WTC11 (cell line): ENCODE measurements around the gene CHST6. TPM values are rescaled to one million over a fixed set of nuclear protein-coding genes. Genes with fewer than 3 reads are reported as not detected.

Source experiments
- ATAC-seq: fragments of 200-7000 bp; cut with Tn5 transposase; 2 replicates; pipeline ENCODE4 v1.10.0; 2021; ENCODE audit warnings: mild to moderate bottlenecking, moderate library complexity
- Bru-seq: library from RNA; stranded (reverse); fragments of 400-500 nt; gene quantifications from one replicate; lab custom pipeline; 2021; lab: Mats Ljungman, UMichigan
- CTCF ChIA-PET: fragments of 300-600 bp; sonication (Branson Sonifier 250); formaldehyde crosslinking; loops from one replicate; lab custom pipeline; 2021; ENCODE audit warnings: antibody characterized with exemption; lab: Charles Lee
- POLR2A ChIA-PET: fragments of 350-600 bp; sonication (Branson Sonifier 250); formaldehyde crosslinking; loops from one replicate; lab custom pipeline; 2021; ENCODE audit warnings: antibody characterized with exemption; lab: Charles Lee
- DNase-seq: peaks from one replicate; pipeline ENCODE4 v3.0.0; 2021; ENCODE audit warnings: low spot score
- H3K27ac Mint-ChIP-seq: 2 replicates; pipeline ENCODE4 v1.8.0; 2021; ENCODE audit warnings: mixed read lengths
- H3K27me3 Mint-ChIP-seq: 2 replicates; pipeline ENCODE4 v1.8.0; 2021; ENCODE audit warnings: low read depth, mild to moderate bottlenecking, moderate library complexity, mixed read lengths
- H3K36me3 Mint-ChIP-seq: 2 replicates; pipeline ENCODE4 v1.8.0; 2021; ENCODE audit warnings: mixed read lengths
- H3K4me1 Mint-ChIP-seq: 2 replicates; pipeline ENCODE4 v1.8.0; 2022; ENCODE audit warnings: mixed read lengths
- H3K4me3 Mint-ChIP-seq: 2 replicates; pipeline ENCODE4 v1.8.0; 2021; ENCODE audit warnings: mild to moderate bottlenecking, moderate library complexity, mixed read lengths
- H3K9me3 Mint-ChIP-seq: 2 replicates; pipeline ENCODE4 v1.8.0; 2021; ENCODE audit warnings: mixed read lengths
- E2F5 ChIP-seq: sonication (generic); formaldehyde crosslinking; IDR thresholded peaks from 2 replicates; pipeline ENCODE4 v1.8.1; 2022; ENCODE audit warnings: mild to moderate bottlenecking, moderate library complexity, missing genetic modification reagents
- ELF4 ChIP-seq: sonication (generic); formaldehyde crosslinking; IDR thresholded peaks from 2 replicates; pipeline ENCODE4 v1.8.1; 2022; ENCODE audit warnings: low read depth, mild to moderate bottlenecking, moderate library complexity, missing genetic modification reagents
- ETV6 ChIP-seq: sonication (generic); formaldehyde crosslinking; IDR thresholded peaks from 2 replicates; pipeline ENCODE4 v1.8.1; 2022; ENCODE audit warnings: mild to moderate bottlenecking, missing genetic modification reagents
- FOXP1 ChIP-seq: sonication (generic); formaldehyde crosslinking; IDR thresholded peaks from 2 replicates; pipeline ENCODE4 v1.8.0; 2022; ENCODE audit warnings: missing genetic modification reagents, mild to moderate bottlenecking, moderate library complexity, borderline replicate concordance
- GABPB1 ChIP-seq: sonication (generic); formaldehyde crosslinking; IDR thresholded peaks from 2 replicates; pipeline ENCODE4 v1.8.1; 2023; ENCODE audit warnings: mild to moderate bottlenecking, missing genetic modification reagents
- IRF2 ChIP-seq: sonication (generic); formaldehyde crosslinking; IDR thresholded peaks from 2 replicates; pipeline ENCODE4 v1.8.0; 2022; ENCODE audit warnings: low read depth, missing genetic modification reagents, borderline replicate concordance
- NFATC4 ChIP-seq: fragments of 250-450 bp; sonication (Bioruptor Pico); IDR thresholded peaks from 2 replicates; pipeline ENCODE4 v1.9.0; 2021; ENCODE audit warnings: mild to moderate bottlenecking
- NFYB ChIP-seq: sonication (generic); formaldehyde crosslinking; conservative IDR thresholded peaks from 2 replicates; pipeline ENCODE4 v1.8.0; 2022; ENCODE audit warnings: low read depth, missing genetic modification reagents
- PRDM15 ChIP-seq: sonication (generic); formaldehyde crosslinking; IDR thresholded peaks from 2 replicates; pipeline ENCODE4 v1.8.0; 2022; ENCODE audit warnings: missing genetic modification reagents
- PRRX2 ChIP-seq: fragments of 250-450 bp; sonication (Bioruptor Pico); IDR thresholded peaks from 2 replicates; pipeline ENCODE4 v1.8.0; 2021; ENCODE audit warnings: mild to moderate bottlenecking
- SOX15 ChIP-seq: fragments of 250-450 bp; sonication (Bioruptor Pico); IDR thresholded peaks from 2 replicates; pipeline ENCODE4 v1.9.0; 2021; ENCODE audit warnings: mild to moderate bottlenecking
- TCF7 ChIP-seq: sonication (generic); formaldehyde crosslinking; IDR thresholded peaks from 2 replicates; pipeline ENCODE4 v1.8.0; 2022; ENCODE audit warnings: mild to moderate bottlenecking, low read depth, missing genetic modification reagents, moderate library complexity
- USF1 ChIP-seq: sonication (generic); formaldehyde crosslinking; IDR thresholded peaks from 2 replicates; pipeline ENCODE4 v1.8.0; 2022; ENCODE audit warnings: mild to moderate bottlenecking, missing genetic modification reagents
- ZBTB43 ChIP-seq: sonication (generic); formaldehyde crosslinking; IDR thresholded peaks from 2 replicates; pipeline ENCODE4 v1.8.1; 2023; ENCODE audit warnings: mild to moderate bottlenecking, missing genetic modification reagents
- ZNF317 ChIP-seq: sonication (generic); formaldehyde crosslinking; IDR thresholded peaks from 2 replicates; pipeline ENCODE4 v1.8.1; 2023; ENCODE audit warnings: low read depth, mild to moderate bottlenecking, moderate library complexity, missing genetic modification reagents, borderline replicate concordance
- ZNF671 ChIP-seq: fragments of 250-450 bp; sonication (Bioruptor Pico); IDR thresholded peaks from 2 replicates; pipeline ENCODE4 v1.8.0; 2021; ENCODE audit warnings: mild to moderate bottlenecking
- long read RNA-seq, 3 experiments: library from RNA in 1 of 3; library from capped mRNA in 1 of 3; library from polyadenylated mRNA in 1 of 3; unstranded in 2 of 3; stranded (forward) in 1 of 3; transcript quantifications; one replicate each; pipeline ENCODE4 v2.0.0, GENCODE V29; 2021
- total RNA-seq: library from RNA; stranded (reverse); gene quantifications from 3 replicates; pipeline ENCODE4 v1.2.3, GENCODE V29; 2021
- TF ChIP-seq, protein P1 (sequence below): sonication (generic); formaldehyde crosslinking; IDR thresholded peaks from 2 replicates; pipeline ENCODE4 v1.8.0; 2023; ENCODE audit warnings: missing genetic modification reagents, mild to moderate bottlenecking, borderline replicate concordance
- TF ChIP-seq, protein P2 (sequence below): fragments of 250-450 bp; sonication (Bioruptor Pico); IDR thresholded peaks from 2 replicates; pipeline ENCODE4 v1.9.0; 2021; ENCODE audit warnings: mild to moderate bottlenecking, borderline replicate concordance
- TF ChIP-seq, protein P3 (sequence below): fragments of 250-450 bp; sonication (Bioruptor Pico); IDR thresholded peaks from 2 replicates; pipeline ENCODE4 v1.8.0; 2021; ENCODE audit warnings: mild to moderate bottlenecking

Gene CHST6
- total RNA-seq (20.2 to 23.2 TPM (median 23.1 TPM) in 3 replicates), Bru-seq, nascent RNA (percentile 60 among the genes with signal in this experiment)
- long read RNA-seq, experiment 1, partial matches to known transcripts = 0 of 13 reads
- long read RNA-seq, experiment 1, other reads (novel, unspliced or antisense) = 10 of 13 reads
- long read RNA-seq, experiment 2, partial matches to known transcripts = 0 of 26 reads
- long read RNA-seq, experiment 2, other reads (novel, unspliced or antisense) = 26 of 26 reads
- long read RNA-seq, experiment 3 = 0 reads

DNA sequence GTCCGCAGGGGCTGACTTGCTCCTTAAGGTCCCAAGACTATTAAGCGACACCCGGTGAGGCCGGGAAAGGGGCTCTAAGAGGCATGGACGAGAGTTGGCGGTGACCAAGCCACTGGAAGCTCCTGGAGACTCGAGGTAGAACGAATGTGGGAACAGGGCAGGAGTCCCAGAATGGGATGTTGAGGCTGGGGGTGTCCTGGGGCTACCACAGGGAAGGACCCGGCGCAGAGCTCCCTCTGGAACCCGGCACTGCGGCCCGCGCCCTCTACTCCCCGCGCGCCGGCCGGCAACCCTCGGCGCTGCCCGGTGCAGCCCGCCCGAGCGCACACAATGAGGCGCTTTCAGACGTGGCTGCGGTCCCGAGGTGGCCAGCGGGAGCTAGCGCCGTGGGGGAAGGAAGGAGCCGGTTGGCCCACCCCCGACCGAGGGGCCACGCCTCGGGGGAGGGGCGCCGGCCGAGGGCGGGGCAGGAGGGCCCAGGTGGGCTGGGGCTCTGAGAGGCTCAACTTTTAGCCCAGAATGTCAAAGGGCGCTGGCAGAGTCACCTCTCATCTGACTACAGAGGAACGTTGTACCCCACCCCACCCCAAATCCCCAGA, at the start of gene CHST6:
CHST6 (minus strand) TSS at position 366 of the 599 bp plus-strand sequence. CDS start 15,613 bp downstream, outside the sequence.
- CTCF ChIA-PET = interaction anchor here (0.6 to 4.8 kb wide), 16 partner anchors 19 to 384 kb away, joined by 3 to 91 read pairs (median 4); partner anchors contain the start of genes GABARAPL2 and TMEM170A
- ATAC-seq = peak; percentile 85
- POLR2A ChIA-PET = interaction anchor here (0.6 to 2.1 kb wide), 10 partner anchors 13 to 229 kb away, joined by 3 to 24 read pairs (median 4); partner anchors contain the start of genes CFDP1, GABARAPL2, KARS1 and TERF2IP
- TF ChIP-seq SOX15 (no peak), ZNF317 (0 out of 2 replicates have a peak, but pooled peaks have one; percentile 39), ETV6 (CRISPR knock-in tag) (no peak), E2F5 (CRISPR knock-in tag) (peak; percentile 72; the same call in 1 of the 2 replicates), GABPB1 (CRISPR knock-in tag) (no peak), TCF7 (CRISPR knock-in tag) (no peak), IRF2 (CRISPR knock-in tag) (no peak), PRDM15 (no peak), PRRX2 (CRISPR knock-in tag) (no peak), NFYB (CRISPR knock-in tag) (no peak), NFATC4 (no peak), FOXP1 (0 out of 2 replicates have a peak, but pooled peaks have one; percentile 50), ELF4 (no peak), ZBTB43 (no peak), ZNF671 (CRISPR knock-in tag) (no peak), USF1 (CRISPR knock-in tag) (no peak)
- TF ChIP-seq, protein P1, sequence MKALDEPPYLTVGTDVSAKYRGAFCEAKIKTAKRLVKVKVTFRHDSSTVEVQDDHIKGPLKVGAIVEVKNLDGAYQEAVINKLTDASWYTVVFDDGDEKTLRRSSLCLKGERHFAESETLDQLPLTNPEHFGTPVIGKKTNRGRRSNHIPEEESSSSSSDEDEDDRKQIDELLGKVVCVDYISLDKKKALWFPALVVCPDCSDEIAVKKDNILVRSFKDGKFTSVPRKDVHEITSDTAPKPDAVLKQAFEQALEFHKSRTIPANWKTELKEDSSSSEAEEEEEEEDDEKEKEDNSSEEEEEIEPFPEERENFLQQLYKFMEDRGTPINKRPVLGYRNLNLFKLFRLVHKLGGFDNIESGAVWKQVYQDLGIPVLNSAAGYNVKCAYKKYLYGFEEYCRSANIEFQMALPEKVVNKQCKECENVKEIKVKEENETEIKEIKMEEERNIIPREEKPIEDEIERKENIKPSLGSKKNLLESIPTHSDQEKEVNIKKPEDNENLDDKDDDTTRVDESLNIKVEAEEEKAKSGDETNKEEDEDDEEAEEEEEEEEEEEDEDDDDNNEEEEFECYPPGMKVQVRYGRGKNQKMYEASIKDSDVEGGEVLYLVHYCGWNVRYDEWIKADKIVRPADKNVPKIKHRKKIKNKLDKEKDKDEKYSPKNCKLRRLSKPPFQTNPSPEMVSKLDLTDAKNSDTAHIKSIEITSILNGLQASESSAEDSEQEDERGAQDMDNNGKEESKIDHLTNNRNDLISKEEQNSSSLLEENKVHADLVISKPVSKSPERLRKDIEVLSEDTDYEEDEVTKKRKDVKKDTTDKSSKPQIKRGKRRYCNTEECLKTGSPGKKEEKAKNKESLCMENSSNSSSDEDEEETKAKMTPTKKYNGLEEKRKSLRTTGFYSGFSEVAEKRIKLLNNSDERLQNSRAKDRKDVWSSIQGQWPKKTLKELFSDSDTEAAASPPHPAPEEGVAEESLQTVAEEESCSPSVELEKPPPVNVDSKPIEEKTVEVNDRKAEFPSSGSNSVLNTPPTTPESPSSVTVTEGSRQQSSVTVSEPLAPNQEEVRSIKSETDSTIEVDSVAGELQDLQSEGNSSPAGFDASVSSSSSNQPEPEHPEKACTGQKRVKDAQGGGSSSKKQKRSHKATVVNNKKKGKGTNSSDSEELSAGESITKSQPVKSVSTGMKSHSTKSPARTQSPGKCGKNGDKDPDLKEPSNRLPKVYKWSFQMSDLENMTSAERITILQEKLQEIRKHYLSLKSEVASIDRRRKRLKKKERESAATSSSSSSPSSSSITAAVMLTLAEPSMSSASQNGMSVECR (CRISPR knock-in tag) = peak; percentile 38; the same call in 1 of the 2 replicates
- TF ChIP-seq, protein P2, sequence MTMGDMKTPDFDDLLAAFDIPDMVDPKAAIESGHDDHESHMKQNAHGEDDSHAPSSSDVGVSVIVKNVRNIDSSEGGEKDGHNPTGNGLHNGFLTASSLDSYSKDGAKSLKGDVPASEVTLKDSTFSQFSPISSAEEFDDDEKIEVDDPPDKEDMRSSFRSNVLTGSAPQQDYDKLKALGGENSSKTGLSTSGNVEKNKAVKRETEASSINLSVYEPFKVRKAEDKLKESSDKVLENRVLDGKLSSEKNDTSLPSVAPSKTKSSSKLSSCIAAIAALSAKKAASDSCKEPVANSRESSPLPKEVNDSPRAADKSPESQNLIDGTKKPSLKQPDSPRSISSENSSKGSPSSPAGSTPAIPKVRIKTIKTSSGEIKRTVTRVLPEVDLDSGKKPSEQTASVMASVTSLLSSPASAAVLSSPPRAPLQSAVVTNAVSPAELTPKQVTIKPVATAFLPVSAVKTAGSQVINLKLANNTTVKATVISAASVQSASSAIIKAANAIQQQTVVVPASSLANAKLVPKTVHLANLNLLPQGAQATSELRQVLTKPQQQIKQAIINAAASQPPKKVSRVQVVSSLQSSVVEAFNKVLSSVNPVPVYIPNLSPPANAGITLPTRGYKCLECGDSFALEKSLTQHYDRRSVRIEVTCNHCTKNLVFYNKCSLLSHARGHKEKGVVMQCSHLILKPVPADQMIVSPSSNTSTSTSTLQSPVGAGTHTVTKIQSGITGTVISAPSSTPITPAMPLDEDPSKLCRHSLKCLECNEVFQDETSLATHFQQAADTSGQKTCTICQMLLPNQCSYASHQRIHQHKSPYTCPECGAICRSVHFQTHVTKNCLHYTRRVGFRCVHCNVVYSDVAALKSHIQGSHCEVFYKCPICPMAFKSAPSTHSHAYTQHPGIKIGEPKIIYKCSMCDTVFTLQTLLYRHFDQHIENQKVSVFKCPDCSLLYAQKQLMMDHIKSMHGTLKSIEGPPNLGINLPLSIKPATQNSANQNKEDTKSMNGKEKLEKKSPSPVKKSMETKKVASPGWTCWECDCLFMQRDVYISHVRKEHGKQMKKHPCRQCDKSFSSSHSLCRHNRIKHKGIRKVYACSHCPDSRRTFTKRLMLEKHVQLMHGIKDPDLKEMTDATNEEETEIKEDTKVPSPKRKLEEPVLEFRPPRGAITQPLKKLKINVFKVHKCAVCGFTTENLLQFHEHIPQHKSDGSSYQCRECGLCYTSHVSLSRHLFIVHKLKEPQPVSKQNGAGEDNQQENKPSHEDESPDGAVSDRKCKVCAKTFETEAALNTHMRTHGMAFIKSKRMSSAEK (CRISPR knock-in tag) = no peak
- TF ChIP-seq, protein P3, sequence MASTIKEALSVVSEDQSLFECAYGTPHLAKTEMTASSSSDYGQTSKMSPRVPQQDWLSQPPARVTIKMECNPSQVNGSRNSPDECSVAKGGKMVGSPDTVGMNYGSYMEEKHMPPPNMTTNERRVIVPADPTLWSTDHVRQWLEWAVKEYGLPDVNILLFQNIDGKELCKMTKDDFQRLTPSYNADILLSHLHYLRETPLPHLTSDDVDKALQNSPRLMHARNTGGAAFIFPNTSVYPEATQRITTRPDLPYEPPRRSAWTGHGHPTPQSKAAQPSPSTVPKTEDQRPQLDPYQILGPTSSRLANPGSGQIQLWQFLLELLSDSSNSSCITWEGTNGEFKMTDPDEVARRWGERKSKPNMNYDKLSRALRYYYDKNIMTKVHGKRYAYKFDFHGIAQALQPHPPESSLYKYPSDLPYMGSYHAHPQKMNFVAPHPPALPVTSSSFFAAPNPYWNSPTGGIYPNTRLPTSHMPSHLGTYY = no peak

More for the DNA sequence above, at the start of gene CHST6:
- Mint-ChIP-seq H3K9me3 (no peaks in the 10 kb centered on the region), H3K27me3 (peaks cover 13% of the 10 kb centered on the region), H3K4me1 (peaks cover 19% of the 10 kb centered on the region), H3K36me3 (no peaks in the 10 kb centered on the region), H3K4me3 (peak within 1 kb of the TSS; percentile 93), H3K27ac (0 out of 2 replicates have a peak within 1 kb of the TSS, but pooled peaks have one; percentile 76)
- DNase-seq = peak; percentile 82
